Measurements from ENCODE around the gene FMN2. TPM values are rescaled to one million over a fixed set of nuclear protein-coding genes. Genes with fewer than 3 reads are reported as not detected.

The FMN2 gene
- total RNA-seq, 1 experiment from 2014 or later, result 0.59 TPM

DNA sequence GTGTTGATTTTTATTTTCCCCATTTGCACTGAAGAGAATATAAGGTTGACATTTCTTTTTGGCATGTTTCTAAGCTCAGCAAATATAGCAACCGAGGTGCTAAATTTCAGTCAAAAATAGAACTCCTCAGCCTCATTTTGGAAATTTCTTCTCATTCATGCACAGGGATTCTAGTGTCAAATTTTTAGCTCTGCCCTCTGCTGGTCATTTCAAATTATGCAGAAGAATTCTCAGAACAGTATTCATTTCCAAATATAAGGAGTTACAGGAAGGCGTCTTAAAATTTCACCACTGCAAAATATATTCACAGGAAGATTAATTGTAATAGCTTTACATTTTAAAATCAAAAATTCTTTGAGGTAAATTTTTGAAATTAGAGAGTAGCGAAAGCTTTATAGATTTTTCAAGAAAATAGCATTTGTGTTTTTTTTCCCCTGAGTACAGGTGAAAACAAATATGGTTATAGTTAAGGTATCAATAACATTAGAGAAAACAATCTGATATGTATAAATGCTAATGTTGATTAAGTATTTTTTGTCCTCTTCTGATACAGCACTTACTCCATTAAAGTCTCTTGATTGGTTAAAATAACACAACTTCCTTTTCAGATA, 57.9 kb downstream of the FMN2 start:
- TF ChIP-seq, protein P1, sequence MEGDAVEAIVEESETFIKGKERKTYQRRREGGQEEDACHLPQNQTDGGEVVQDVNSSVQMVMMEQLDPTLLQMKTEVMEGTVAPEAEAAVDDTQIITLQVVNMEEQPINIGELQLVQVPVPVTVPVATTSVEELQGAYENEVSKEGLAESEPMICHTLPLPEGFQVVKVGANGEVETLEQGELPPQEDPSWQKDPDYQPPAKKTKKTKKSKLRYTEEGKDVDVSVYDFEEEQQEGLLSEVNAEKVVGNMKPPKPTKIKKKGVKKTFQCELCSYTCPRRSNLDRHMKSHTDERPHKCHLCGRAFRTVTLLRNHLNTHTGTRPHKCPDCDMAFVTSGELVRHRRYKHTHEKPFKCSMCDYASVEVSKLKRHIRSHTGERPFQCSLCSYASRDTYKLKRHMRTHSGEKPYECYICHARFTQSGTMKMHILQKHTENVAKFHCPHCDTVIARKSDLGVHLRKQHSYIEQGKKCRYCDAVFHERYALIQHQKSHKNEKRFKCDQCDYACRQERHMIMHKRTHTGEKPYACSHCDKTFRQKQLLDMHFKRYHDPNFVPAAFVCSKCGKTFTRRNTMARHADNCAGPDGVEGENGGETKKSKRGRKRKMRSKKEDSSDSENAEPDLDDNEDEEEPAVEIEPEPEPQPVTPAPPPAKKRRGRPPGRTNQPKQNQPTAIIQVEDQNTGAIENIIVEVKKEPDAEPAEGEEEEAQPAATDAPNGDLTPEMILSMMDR (conservative IDR thresholded peaks at IDR 0.05), result peak; percentile 80
- no peaks in the 10 kb centered on the region for H3K79me2 ChIP-seq (ENCODE audit: insufficient read depth, low read length)
- no peaks in the 10 kb centered on the region; a peak in 1 of 7 replicates for H3K36me3 Mint-ChIP-seq (ENCODE audit: insufficient read depth in 1 of 3, low read depth in 3 of 3)
- H3K4me1 ChIP-seq (ENCODE audit: insufficient read depth, low read length), result no peaks in the 10 kb centered on the region; the same call in 1 of the 2 replicates
- no peaks in the 10 kb centered on the region for H3K4me1 Mint-ChIP-seq
- no peak overlapping the region for H2BK5ac ChIP-seq (ENCODE audit: insufficient read length, low read length)
- no peaks in the 10 kb centered on the region for H3K27me3 Mint-ChIP-seq (ENCODE audit: low read depth)
- no peak for DNase-seq
- H3K14ac ChIP-seq (ENCODE audit: insufficient read depth, low read length), result no peak overlapping the region
- no peak overlapping the region for H3K4ac ChIP-seq (ENCODE audit: low read depth, low read length)
- H3K23me2 ChIP-seq (ENCODE audit: insufficient read length, low read depth, low read length, poor library complexity, severe bottlenecking), result no peaks in the 10 kb centered on the region
- H3K27ac ChIP-seq (ENCODE audit: insufficient read length, low read depth, low read length), result no peak overlapping the region
- H4K91ac ChIP-seq (ENCODE audit: insufficient read length, low read depth, low read length), result no peak overlapping the region
- no peaks in the 10 kb centered on the region for H3K79me1 ChIP-seq (ENCODE audit: insufficient read depth, low read depth, low read length, poor library complexity, severe bottlenecking)
- no peaks in the 10 kb centered on the region for H3K27me3 ChIP-seq (ENCODE audit: insufficient read depth, low read length)
- H3K23ac ChIP-seq (ENCODE audit: insufficient read length, low read depth, low read length), result no peak overlapping the region
- no peak overlapping the region for H2AK5ac ChIP-seq (ENCODE audit: insufficient read length, low read length)
- H2BK15ac ChIP-seq (ENCODE audit: low read depth, low read length), result no peak overlapping the region
- no peak overlapping the region for H3K4me3 Mint-ChIP-seq
- H4K20me1 ChIP-seq (ENCODE audit: control insufficient read depth, insufficient read depth, insufficient read length), result no peaks in the 10 kb centered on the region
- no peak overlapping the region for H4K8ac ChIP-seq (replicated peaks; ENCODE audit: insufficient read length, low read depth, low read length)
- H2BK120ac ChIP-seq (ENCODE audit: low read depth, low read length, poor library complexity, severe bottlenecking), result no peak overlapping the region
- H3K9ac ChIP-seq (ENCODE audit: extremely low read depth, insufficient read length, low read length), result no peak overlapping the region
- no peak overlapping the region for H2AFZ ChIP-seq (ENCODE audit: low read length)
- H3K18ac ChIP-seq (ENCODE audit: insufficient read length, low read depth, low read length), result no peak overlapping the region
- no peak overlapping the region for H2BK12ac ChIP-seq (ENCODE audit: insufficient read length, low read depth, low read length)
- H3T11ph ChIP-seq (ENCODE audit: low read length), result no peak overlapping the region
- no peak overlapping the region for H2BK20ac ChIP-seq (ENCODE audit: low read depth, low read length, poor library complexity, severe bottlenecking)
- no peaks in the 10 kb centered on the region for H3K9me3 ChIP-seq (ENCODE audit: control insufficient read depth, low read depth, low read length)
- H3K56ac ChIP-seq (ENCODE audit: insufficient read length, low read depth, low read length), result no peak overlapping the region
- no peak overlapping the region for H3K27ac Mint-ChIP-seq
- H4K5ac ChIP-seq (ENCODE audit: insufficient read length, low read depth, low read length), result no peak overlapping the region
- WGBS (ENCODE audit: extremely low coverage, insufficient read length, low lambda C conversion rate), result no CpG with 5 or more reads among the region's 3 CpGs
- no peak overlapping the region for H3K4me2 ChIP-seq (ENCODE audit: insufficient read depth, insufficient read length, low read length)
- H3K9me3 Mint-ChIP-seq, result no peaks in the 10 kb centered on the region
